Spleen (tissue), 11 donors: ENCODE data around the gene EPHA6. TPM values are rescaled to one million over a fixed set of nuclear protein-coding genes. Genes with fewer than 3 reads are reported as not detected.
"Not testable (repeated sequence)": the region's sequence is repeated elsewhere in the genome, so short reads cannot be mapped to it uniquely, and the experiment has no call there.

Source experiments
- DNase-seq: peaks from one replicate; pipeline ENCODE4 v3.0.0-alpha.2; 2020
- H3K27ac ChIP-seq, 8 donors: fragments of 200-600 bp; sonication (generic) in 7 of 8; 1 replicate in 4 of 8; 2 replicates in 4 of 8; pipeline versions ENCODE4 v1.5.0 to v1.8.0; 2016 to 2021; ENCODE audit warnings: inconsistent platforms in 4 of 8, mild to moderate bottlenecking in 4 of 8, moderate library complexity in 1 of 8
- H3K27me3 ChIP-seq, 7 donors: fragments of 200-600 bp; sonication (generic) in 6 of 7; replicated peaks in 1 of 7; 1 replicate in 4 of 7; 2 replicates in 3 of 7; pipeline versions ENCODE4 v1.5.0 to v1.8.0; 2016 to 2021; ENCODE audit warnings: inconsistent platforms in 3 of 7, mild to moderate bottlenecking in 1 of 7
- H3K36me3 ChIP-seq, 6 donors: fragments of 200-600 bp; sonication (generic) in 5 of 6; 1 replicate in 4 of 6; 2 replicates in 2 of 6; pipeline versions ENCODE4 v1.5.0 to v1.8.0; 2016 to 2021; ENCODE audit warnings: inconsistent platforms in 2 of 6
- H3K4me1 ChIP-seq, 6 donors: fragments of 200-600 bp; sonication (generic) in 5 of 6; 1 replicate in 3 of 6; 2 replicates in 3 of 6; pipeline versions ENCODE4 v1.5.0 to v1.8.0; 2016 to 2021; ENCODE audit warnings: inconsistent platforms in 3 of 6
- H3K4me3 ChIP-seq, 8 donors: fragments of 200-600 bp; sonication (generic) in 7 of 8; 1 replicate in 4 of 8; 2 replicates in 4 of 8; pipeline versions ENCODE4 v1.5.0 to v1.8.0; 2016 to 2021; ENCODE audit warnings: inconsistent platforms in 4 of 8, mild to moderate bottlenecking in 4 of 8, moderate library complexity in 2 of 8
- H3K9me3 ChIP-seq, 8 donors: fragments of 200-600 bp; sonication (generic) in 7 of 8; 1 replicate in 4 of 8; 2 replicates in 4 of 8; pipeline versions ENCODE4 v1.5.0 to v1.8.0; 2016 to 2021; ENCODE audit warnings: inconsistent platforms in 4 of 8
- POLR2A ChIP-seq, 3 donors: fragments of 450-650 bp; IDR thresholded peaks; one replicate each; pipeline ENCODE4 v1.5.1; 2017; ENCODE audit warnings: antibody characterized with exemption in 3 of 3, mild to moderate bottlenecking in 1 of 3
- POLR2AphosphoS5 ChIP-seq, 3 donors: sonication (generic); formaldehyde crosslinking; IDR thresholded peaks; one replicate each; pipeline ENCODE4 v1.5.1; 2017; ENCODE audit warnings: antibody characterized with exemption in 3 of 3
- WGBS, 5 donors: extraction: QIAGEN DNeasy Blood & Tissue Kit in 3 of 5; methylation state at CpG; one replicate each; pipeline versions ENCODE4 v1.1.5 to v1.1.7; 2013 to 2018; 5-methylcytosine and 5-hydroxymethylcytosine counted together
- intact Hi-C: fragments of 100-400 bp; cut with DNase I; formaldehyde crosslinking; loops from one replicate; pipeline ENCODE4 v1.15.0; 2023; ENCODE audit warnings: low total_unique reads
- polyA plus RNA-seq, 3 donors: library from polyadenylated mRNA; stranded (reverse); fragments of 200-250 nt; gene quantifications; one replicate each; pipeline ENCODE4 v1.2.1, GENCODE V29; 2013
- total RNA-seq, 7 donors: library from RNA; depleted of rRNA in 3 of 7; stranded (reverse); fragments of >200 nt in 3 of 7; fragmentation: NEBNext Ultra II Directional in 4 of 7; extraction: Animal tissue kit (Norgen Biotek cat#: 25700) in 4 of 7; gene quantifications; one replicate each; pipeline versions ENCODE4 v1.1.0 to v1.2.1, GENCODE V29; 2016 to 2021
- TF ChIP-seq, protein P1 (sequence below), 11 experiments: fragments of 200-600 bp in 7 of 11; fragments of 450-650 bp in 4 of 11; sonication (generic) in 4 of 11; IDR thresholded peaks in 8 of 11; conservative IDR thresholded peaks in 3 of 11; 1 replicate in 7 of 11; 2 replicates in 4 of 11; pipeline versions ENCODE4 v1.4.0 to v1.8.0; 2016 to 2021; ENCODE audit warnings: antibody characterized with exemption in 11 of 11, inconsistent platforms in 4 of 11, mild to moderate bottlenecking in 1 of 11
- donor health status: healthy with polysubstance abuse.
- donor health status: DM: no; HTN: no; CAD: no; lungs with moderate emphysema.
- donor health status: DM: no; HTN: no; CAD: no.
- donor health status: Bipolar disorder and iron deficiency.
- donor health status: healthy.
- donor health status: DM: no; HTN: no; CAD: no.
- donor health status: DM: yes; HTN: yes; CAD: no.

EPHA6 gene
- total and polyA plus RNA-seq, 10 donors, result 0.44 TPM; not detected in 9

DNA sequence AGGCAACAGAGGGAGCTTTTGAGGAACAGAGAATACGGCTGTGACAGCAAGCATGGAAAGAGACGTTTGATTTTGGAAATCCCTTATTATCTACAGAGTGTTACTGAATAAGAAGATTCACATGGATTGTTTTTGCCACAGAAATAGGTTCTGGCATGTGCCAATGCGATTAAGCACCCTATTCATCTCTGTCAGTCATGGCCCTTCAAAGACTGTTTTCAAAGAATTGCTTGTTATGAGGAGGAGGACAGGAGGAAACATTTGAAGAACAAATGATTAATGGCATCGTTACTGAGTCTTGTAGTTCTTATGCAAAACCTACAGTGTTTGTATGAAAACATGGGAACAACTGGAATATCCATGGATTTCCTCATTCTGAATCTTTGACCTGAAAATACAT, 86.2 kb downstream of the EPHA6 start:
- 50 to 63% (median 57%) methylated on average over 4 of the region's 4 CpGs for WGBS, 5 donors
- no peaks in the 10 kb centered on the region for H3K27me3 ChIP-seq
- H3K4me3 ChIP-seq, result no peak overlapping the region
- TF ChIP-seq, protein P1, sequence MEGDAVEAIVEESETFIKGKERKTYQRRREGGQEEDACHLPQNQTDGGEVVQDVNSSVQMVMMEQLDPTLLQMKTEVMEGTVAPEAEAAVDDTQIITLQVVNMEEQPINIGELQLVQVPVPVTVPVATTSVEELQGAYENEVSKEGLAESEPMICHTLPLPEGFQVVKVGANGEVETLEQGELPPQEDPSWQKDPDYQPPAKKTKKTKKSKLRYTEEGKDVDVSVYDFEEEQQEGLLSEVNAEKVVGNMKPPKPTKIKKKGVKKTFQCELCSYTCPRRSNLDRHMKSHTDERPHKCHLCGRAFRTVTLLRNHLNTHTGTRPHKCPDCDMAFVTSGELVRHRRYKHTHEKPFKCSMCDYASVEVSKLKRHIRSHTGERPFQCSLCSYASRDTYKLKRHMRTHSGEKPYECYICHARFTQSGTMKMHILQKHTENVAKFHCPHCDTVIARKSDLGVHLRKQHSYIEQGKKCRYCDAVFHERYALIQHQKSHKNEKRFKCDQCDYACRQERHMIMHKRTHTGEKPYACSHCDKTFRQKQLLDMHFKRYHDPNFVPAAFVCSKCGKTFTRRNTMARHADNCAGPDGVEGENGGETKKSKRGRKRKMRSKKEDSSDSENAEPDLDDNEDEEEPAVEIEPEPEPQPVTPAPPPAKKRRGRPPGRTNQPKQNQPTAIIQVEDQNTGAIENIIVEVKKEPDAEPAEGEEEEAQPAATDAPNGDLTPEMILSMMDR (IDR thresholded peaks at IDR 0.05 in 8 of 11, conservative IDR thresholded peaks at IDR 0.05 in 3 of 11), result no peak
- TF ChIP-seq POLR2A (IDR thresholded peaks at IDR 0.05), result no peak
- TF ChIP-seq POLR2AphosphoS5 (IDR thresholded peaks at IDR 0.05), result no peak
- intact Hi-C loops, result no loop called here
- DNase-seq, result no peak
- no peak overlapping the region for H3K27ac ChIP-seq
- H3K4me1 ChIP-seq, result no peaks in the 10 kb centered on the region
- no peaks in the 10 kb centered on the region for H3K36me3 ChIP-seq
- peaks cover 0 to 5% (median 0%) of the 10 kb centered on the region in 8 donors for H3K9me3 ChIP-seq

DNA sequence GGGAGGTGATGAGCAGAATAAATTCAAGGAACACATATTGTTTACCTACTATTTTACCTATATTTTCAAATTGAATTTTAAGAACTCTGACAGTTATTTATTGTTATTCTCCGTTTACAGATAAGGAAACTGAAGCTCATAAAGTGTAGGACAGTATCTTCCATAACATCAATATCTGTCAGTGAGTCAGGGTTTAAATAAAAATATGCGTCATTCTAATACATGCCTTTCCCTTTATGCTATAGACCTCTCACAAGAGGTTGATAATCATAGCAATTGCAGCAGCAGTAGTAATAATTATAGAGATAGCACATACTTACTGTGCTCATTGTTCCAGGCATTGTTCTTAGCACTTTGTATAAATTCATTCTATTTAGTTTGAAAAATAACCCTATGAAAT, 101.1 kb downstream of the EPHA6 start:
- Histone ChIP-seq H3K9me3 (no peaks in the 10 kb centered on the region), H3K4me1 (no peaks in the 10 kb centered on the region), H3K27ac (no peak overlapping the region), H3K4me3 (no peak overlapping the region), H3K27me3 (no peaks in the 10 kb centered on the region), H3K36me3 (no peaks in the 10 kb centered on the region)
- intact Hi-C loops, result no loop called here
- TF ChIP-seq POLR2A (IDR thresholded peaks at IDR 0.05), result no peak
- TF ChIP-seq, protein P1 (IDR thresholded peaks at IDR 0.05 in 8 of 11, conservative IDR thresholded peaks at IDR 0.05 in 3 of 11), result no peak
- no peak for TF ChIP-seq POLR2AphosphoS5 (IDR thresholded peaks at IDR 0.05)
- DNase-seq, result no peak
- 74 to 84% (median 78%) methylated on average over 2 of the region's 2 CpGs for WGBS, 5 donors

DNA sequence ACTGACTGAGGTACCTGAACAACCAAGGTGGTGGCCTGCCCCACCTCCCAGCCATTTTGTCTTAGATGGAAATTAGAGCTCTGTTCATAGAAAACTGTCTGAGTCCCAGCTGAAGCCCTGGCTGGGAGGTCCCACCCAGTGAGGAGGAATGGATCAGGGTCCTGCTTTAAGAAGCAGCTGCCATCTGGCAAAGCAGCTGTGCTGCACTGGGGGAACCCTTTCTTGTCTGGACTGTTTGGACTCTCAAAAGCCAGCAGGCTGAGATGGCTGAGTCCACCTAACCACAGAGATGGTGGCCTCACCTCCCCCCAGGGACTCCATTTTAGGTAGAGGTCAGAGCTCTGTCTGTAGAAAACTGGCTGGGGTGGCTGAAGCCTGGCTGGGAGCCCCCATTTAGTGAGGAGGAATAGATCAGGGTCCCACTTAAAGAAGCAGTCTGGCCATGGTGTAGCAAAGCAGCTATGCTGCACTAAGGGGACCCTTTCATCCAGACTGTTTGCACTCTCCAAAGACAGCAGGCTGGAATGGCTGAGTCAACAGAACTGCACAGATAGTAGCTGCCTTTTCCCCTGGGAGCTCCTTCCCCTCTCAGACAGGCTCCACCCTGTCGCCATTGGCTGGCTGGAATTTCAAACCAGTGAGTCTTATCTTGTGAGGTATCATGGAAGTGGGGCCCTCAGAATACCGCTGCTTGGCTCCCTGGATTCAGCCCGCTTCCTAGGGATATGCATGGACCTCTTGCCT, 116.9 kb downstream of the EPHA6 start:
- no peak for DNase-seq
- TF ChIP-seq POLR2AphosphoS5 (IDR thresholded peaks at IDR 0.05), result no peak
- TF ChIP-seq POLR2A (IDR thresholded peaks at IDR 0.05), result no peak
- TF ChIP-seq, protein P1 (IDR thresholded peaks at IDR 0.05 in 8 of 11, conservative IDR thresholded peaks at IDR 0.05 in 3 of 11), result no peak
- no peaks in the 10 kb centered on the region for H3K4me1 ChIP-seq
- peaks cover 9 to 64% (median 56%) of the 10 kb centered on the region in 8 donors for H3K9me3 ChIP-seq
- H3K27ac ChIP-seq, result no peak overlapping the region
- H3K27me3 ChIP-seq, result no peaks in the 10 kb centered on the region
- no peaks in the 10 kb centered on the region for H3K36me3 ChIP-seq
- intact Hi-C loops, result no loop called here
- WGBS, 5 donors, result 77 to 90% (median 81%) methylated on average over 3 of the region's 3 CpGs
- H3K4me3 ChIP-seq, result no peak overlapping the region

DNA sequence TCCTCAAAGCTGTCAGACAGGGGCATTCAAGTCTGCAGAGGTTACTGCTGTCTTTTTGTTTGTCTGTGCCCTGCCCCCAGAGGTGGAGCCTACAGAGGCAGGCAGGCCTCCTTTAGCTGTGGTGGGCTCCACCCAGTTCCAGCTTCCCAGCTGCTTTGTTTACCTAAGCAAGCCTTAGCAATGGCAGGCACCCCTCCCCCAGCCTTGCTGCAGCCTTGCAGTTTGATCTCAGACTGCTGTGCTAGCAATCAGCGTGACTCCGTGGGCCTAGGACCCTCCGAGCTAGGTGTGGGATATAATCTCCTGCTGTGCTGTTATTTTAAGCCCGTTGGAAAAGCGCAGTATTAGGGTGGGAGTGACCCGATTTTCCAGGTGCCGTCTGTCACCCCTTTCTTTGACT, 127.7 kb downstream of the EPHA6 start:
- DNase-seq, H3K36me3 ChIP-seq, H3K4me3 ChIP-seq, H3K4me1 ChIP-seq, H3K27ac ChIP-seq, intact Hi-C loops, H3K27me3 ChIP-seq: not testable (repeated sequence)
- 83 to 100% (median 90%) methylated on average over 7 of the region's 7 CpGs for whole genome bisulfite sequencing, 5 donors
- peaks cover 0 to 37% (median 15%) of the 10 kb centered on the region in 8 donors for H3K9me3 ChIP-seq
